ENCODE results near the gene DCAF17.
"Not testable (repeated sequence)": the region's sequence is repeated elsewhere in the genome, so short reads cannot be mapped to it uniquely, and the experiment has no call there.

Gene DCAF17

DNA sequence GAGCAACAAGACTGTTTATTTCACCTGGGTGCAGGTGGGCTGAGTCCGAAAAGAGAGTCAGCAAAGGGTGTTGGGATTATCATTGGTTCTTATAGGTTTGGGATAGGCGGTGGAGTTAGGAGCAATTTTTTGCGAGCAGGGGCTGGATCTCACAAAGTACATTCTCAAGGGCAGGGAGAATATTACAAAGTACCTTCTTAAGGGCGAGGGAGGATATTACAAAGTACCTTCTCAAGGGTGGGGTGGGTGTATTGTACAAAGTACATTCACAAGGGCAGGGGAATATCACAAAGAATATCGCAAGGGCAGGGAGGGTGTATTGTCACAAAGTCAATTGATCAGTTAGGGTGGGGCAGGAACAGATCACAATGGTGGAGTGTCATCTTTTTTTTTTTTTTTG, 63.6 kb downstream of the DCAF17 start:
- H3K36me3 ChIP-seq (ENCODE audit: control insufficient read depth in 1 of 2, insufficient read depth in 2 of 2, low read depth in 1 of 2, low read length in 2 of 2); H2BK120ac ChIP-seq (ENCODE audit: low read depth, low read length); H3K27ac ChIP-seq (ENCODE audit: low read length, poor library complexity, severe bottlenecking); H3K4me2 ChIP-seq (ENCODE audit: low read length, poor library complexity, severe bottlenecking); H3K14ac ChIP-seq (ENCODE audit: low read length in 2 of 2); H3K9me3 ChIP-seq (ENCODE audit: control insufficient read depth, low read length); H3K9ac ChIP-seq (ENCODE audit: low read length); H3K4ac ChIP-seq (ENCODE audit: low read depth in 1 of 2, low read length in 2 of 2); H3K23ac ChIP-seq (ENCODE audit: low read length in 2 of 2); H4K8ac ChIP-seq (ENCODE audit: low read length); H3K4me3 ChIP-seq (ENCODE audit: insufficient read depth in 1 of 2, low read depth in 1 of 2, low read length in 2 of 2); H2BK15ac ChIP-seq (ENCODE audit: low read depth, poor library complexity, severe bottlenecking); H2AK5ac ChIP-seq (ENCODE audit: low read length, severe bottlenecking); H3K4me1 ChIP-seq (ENCODE audit: control insufficient read depth, insufficient read depth, low read depth, low read length); H2BK12ac ChIP-seq (ENCODE audit: low read length in 2 of 2); H3K79me1 ChIP-seq (replicated peaks; ENCODE audit: low read length, poor library complexity, severe bottlenecking); H2AFZ ChIP-seq (ENCODE audit: low read depth, low read length); H3K18ac ChIP-seq (ENCODE audit: low read depth in 1 of 2, low read length in 2 of 2); H2BK5ac ChIP-seq (ENCODE audit: low read depth, low read length, poor library complexity, severe bottlenecking); H3K27me3 ChIP-seq (ENCODE audit: control insufficient read depth in 1 of 2, insufficient read depth in 1 of 2, low read length in 2 of 2); DNase-seq; H4K91ac ChIP-seq (ENCODE audit: low read length): not testable (repeated sequence)
- WGBS, result 97% methylated on average over 5 of the region's 5 CpGs

DNA sequence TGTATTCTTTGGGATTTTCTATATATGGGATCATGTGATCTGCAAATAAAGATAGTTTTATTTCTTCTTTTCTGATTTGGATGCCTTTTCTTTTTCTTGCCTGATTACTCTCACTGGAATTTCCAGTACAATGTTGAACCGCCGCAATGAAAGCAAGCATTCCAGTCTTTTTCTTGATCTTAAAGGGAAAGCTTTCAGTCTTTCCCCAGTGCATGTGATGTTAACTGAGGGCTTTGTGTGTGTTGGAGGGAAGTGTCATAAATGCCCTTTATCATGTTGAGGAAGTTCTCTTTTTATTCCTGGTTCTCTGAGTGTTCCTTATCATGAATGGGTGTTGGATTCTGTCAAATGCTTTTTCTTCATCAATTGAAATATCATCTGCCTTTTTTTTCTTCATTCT, 71.3 kb downstream of the DCAF17 start:
- Histone ChIP-seq H2BK15ac (ENCODE audit: low read depth, poor library complexity, severe bottlenecking) (no peak overlapping the region), H3K4ac (ENCODE audit: low read depth in 1 of 2, low read length in 2 of 2) (no peak overlapping the region), H2BK5ac (ENCODE audit: low read depth, low read length, poor library complexity, severe bottlenecking) (no peak overlapping the region), H4K8ac (ENCODE audit: low read length) (no peak overlapping the region), H3K9ac (ENCODE audit: low read length) (no peak overlapping the region), H3K4me2 (ENCODE audit: low read length, poor library complexity, severe bottlenecking) (no peak overlapping the region), H3K79me1 (replicated peaks; ENCODE audit: low read length, poor library complexity, severe bottlenecking) (no peaks in the 10 kb centered on the region), H3K9me3 (ENCODE audit: control insufficient read depth, low read length) (no peaks in the 10 kb centered on the region), H3K27ac (ENCODE audit: low read length, poor library complexity, severe bottlenecking) (peak overlapping the region; percentile 43), H2BK12ac (ENCODE audit: low read length in 2 of 2) (no peak overlapping the region), H3K4me1 (ENCODE audit: control insufficient read depth, insufficient read depth, low read depth, low read length) (peaks cover 2% of the 10 kb centered on the region), H3K27me3 (ENCODE audit: control insufficient read depth in 1 of 2, insufficient read depth in 1 of 2, low read length in 2 of 2) (no peaks in the 10 kb centered on the region), H4K91ac (ENCODE audit: low read length) (no peak overlapping the region), H3K36me3 (ENCODE audit: control insufficient read depth in 1 of 2, insufficient read depth in 2 of 2, low read depth in 1 of 2, low read length in 2 of 2) (no peaks in the 10 kb centered on the region), H3K18ac (ENCODE audit: low read depth in 1 of 2, low read length in 2 of 2) (no peak overlapping the region), H2BK120ac (ENCODE audit: low read depth, low read length) (no peak overlapping the region), H2AK5ac (ENCODE audit: low read length, severe bottlenecking) (no peak overlapping the region), H2AFZ (ENCODE audit: low read depth, low read length) (no peak overlapping the region), H3K14ac (ENCODE audit: low read length in 2 of 2) (no peak overlapping the region), H3K23ac (ENCODE audit: low read length in 2 of 2) (no peak overlapping the region), H3K4me3 (ENCODE audit: insufficient read depth in 1 of 2, low read depth in 1 of 2, low read length in 2 of 2) (no peak overlapping the region)
- 100% methylated on average over 1 of the region's 2 CpGs for WGBS
- no peak for DNase-seq

DNA sequence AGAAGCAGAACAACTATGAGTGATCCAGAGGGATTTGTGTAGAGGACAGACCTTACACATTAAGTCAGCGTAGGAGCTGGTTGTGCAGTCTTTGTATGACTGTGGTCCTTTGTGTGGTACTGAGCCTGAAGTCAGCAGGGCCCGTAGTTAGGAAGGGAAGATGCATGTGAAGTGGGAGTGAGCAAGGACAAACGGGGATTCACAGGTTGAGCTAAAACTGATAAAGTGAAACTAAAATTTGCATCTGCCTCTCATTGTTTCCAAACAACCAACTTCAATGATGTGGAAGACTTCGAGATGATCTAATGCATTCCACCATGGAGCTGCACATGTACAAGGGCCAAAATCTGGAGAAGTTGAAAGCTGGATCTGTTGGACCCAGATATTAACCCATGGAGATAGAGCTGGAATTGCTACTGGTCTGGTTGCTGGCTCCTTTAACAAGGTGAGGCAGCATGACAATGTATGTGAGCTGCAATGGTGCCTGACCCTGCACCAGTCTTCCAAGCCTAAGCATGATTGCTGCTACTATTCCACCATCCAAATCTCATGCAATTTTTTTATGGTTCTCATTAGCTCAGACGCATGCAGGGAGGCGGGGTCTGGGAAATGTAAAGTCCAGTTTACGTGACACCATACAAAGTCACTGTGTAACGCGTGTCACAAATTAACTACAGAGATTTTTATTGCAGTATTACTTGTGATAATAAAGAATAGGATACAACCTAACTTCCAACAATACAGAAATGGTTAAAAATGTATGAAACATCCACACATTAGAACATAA, 76.1 kb downstream of the DCAF17 start:
- Histone ChIP-seq H2BK12ac (ENCODE audit: low read length in 2 of 2) (no peak overlapping the region), H4K91ac (ENCODE audit: low read length) (no peak overlapping the region), H3K4me3 (ENCODE audit: insufficient read depth in 1 of 2, low read depth in 1 of 2, low read length in 2 of 2) (peak overlapping the region in 1 of 2 experiments; percentile 31), H3K4me1 (ENCODE audit: control insufficient read depth, insufficient read depth, low read depth, low read length) (peaks cover 2% of the 10 kb centered on the region), H3K27ac (ENCODE audit: low read length, poor library complexity, severe bottlenecking) (no peak overlapping the region), H2BK5ac (ENCODE audit: low read depth, low read length, poor library complexity, severe bottlenecking) (no peak overlapping the region), H3K9ac (ENCODE audit: low read length) (no peak overlapping the region), H3K4me2 (ENCODE audit: low read length, poor library complexity, severe bottlenecking) (no peak overlapping the region), H3K9me3 (ENCODE audit: control insufficient read depth, low read length) (no peaks in the 10 kb centered on the region), H3K14ac (ENCODE audit: low read length in 2 of 2) (no peak overlapping the region), H3K23ac (ENCODE audit: low read length in 2 of 2) (no peak overlapping the region), H2BK120ac (ENCODE audit: low read depth, low read length) (no peak overlapping the region), H2AK5ac (ENCODE audit: low read length, severe bottlenecking) (no peak overlapping the region), H2AFZ (ENCODE audit: low read depth, low read length) (no peak overlapping the region), H2BK15ac (ENCODE audit: low read depth, poor library complexity, severe bottlenecking) (no peak overlapping the region), H3K79me1 (replicated peaks; ENCODE audit: low read length, poor library complexity, severe bottlenecking) (no peaks in the 10 kb centered on the region), H3K36me3 (ENCODE audit: control insufficient read depth in 1 of 2, insufficient read depth in 2 of 2, low read depth in 1 of 2, low read length in 2 of 2) (no peaks in the 10 kb centered on the region), H3K4ac (ENCODE audit: low read depth in 1 of 2, low read length in 2 of 2) (no peak overlapping the region), H3K18ac (ENCODE audit: low read depth in 1 of 2, low read length in 2 of 2) (no peak overlapping the region), H3K27me3 (ENCODE audit: control insufficient read depth in 1 of 2, insufficient read depth in 1 of 2, low read length in 2 of 2) (no peaks in the 10 kb centered on the region), H4K8ac (ENCODE audit: low read length) (no peak overlapping the region)
- DNase-seq, result no peak
- 88% methylated on average over 6 of the region's 9 CpGs for WGBS

DNA sequence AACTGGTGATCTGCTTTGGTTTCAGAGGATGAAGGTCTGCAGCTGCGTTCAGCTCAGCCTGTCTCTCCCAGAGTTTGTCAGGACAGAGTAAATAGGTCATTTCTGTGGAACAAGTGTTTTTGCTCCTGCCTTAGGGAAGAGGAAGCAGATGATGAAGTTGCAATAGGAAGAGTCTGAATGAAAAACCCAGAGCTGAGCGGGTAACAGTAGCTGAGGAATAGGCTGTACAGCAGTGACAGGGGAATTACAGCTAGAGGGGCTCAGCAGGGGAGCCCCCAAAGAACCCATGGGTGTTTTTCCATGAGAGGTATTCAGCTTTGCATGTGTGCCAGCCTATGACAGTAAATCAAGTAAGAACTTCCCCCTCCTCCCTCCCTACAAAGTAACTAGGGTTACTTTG, 78.0 kb downstream of the DCAF17 start:
- Histone ChIP-seq H2BK120ac (ENCODE audit: low read depth, low read length) (no peak overlapping the region), H2AK5ac (ENCODE audit: low read length, severe bottlenecking) (no peak overlapping the region), H2BK15ac (ENCODE audit: low read depth, poor library complexity, severe bottlenecking) (no peak overlapping the region), H2BK5ac (ENCODE audit: low read depth, low read length, poor library complexity, severe bottlenecking) (no peak overlapping the region), H3K4ac (ENCODE audit: low read depth in 1 of 2, low read length in 2 of 2) (no peak overlapping the region), H3K4me3 (ENCODE audit: insufficient read depth in 1 of 2, low read depth in 1 of 2, low read length in 2 of 2) (no peak overlapping the region), H3K79me1 (replicated peaks; ENCODE audit: low read length, poor library complexity, severe bottlenecking) (no peaks in the 10 kb centered on the region), H3K27ac (ENCODE audit: low read length, poor library complexity, severe bottlenecking) (no peak overlapping the region), H2AFZ (ENCODE audit: low read depth, low read length) (no peak overlapping the region), H3K18ac (ENCODE audit: low read depth in 1 of 2, low read length in 2 of 2) (no peak overlapping the region), H2BK12ac (ENCODE audit: low read length in 2 of 2) (no peak overlapping the region), H4K91ac (ENCODE audit: low read length) (no peak overlapping the region), H3K4me2 (ENCODE audit: low read length, poor library complexity, severe bottlenecking) (no peak overlapping the region), H3K14ac (ENCODE audit: low read length in 2 of 2) (no peak overlapping the region), H3K4me1 (ENCODE audit: control insufficient read depth, insufficient read depth, low read depth, low read length) (peaks cover 4% of the 10 kb centered on the region), H3K9me3 (ENCODE audit: control insufficient read depth, low read length) (no peaks in the 10 kb centered on the region), H4K8ac (ENCODE audit: low read length) (no peak overlapping the region), H3K27me3 (ENCODE audit: control insufficient read depth in 1 of 2, insufficient read depth in 1 of 2, low read length in 2 of 2) (no peaks in the 10 kb centered on the region), H3K23ac (ENCODE audit: low read length in 2 of 2) (no peak overlapping the region), H3K9ac (ENCODE audit: low read length) (no peak overlapping the region), H3K36me3 (ENCODE audit: control insufficient read depth in 1 of 2, insufficient read depth in 2 of 2, low read depth in 1 of 2, low read length in 2 of 2) (no peaks in the 10 kb centered on the region)
- WGBS, result 93% methylated on average over 2 of the region's 2 CpGs
- DNase-seq, result no peak

All from mesenchymal stem cell (in vitro differentiated cells and primary cell).